H1 (cell line): ENCODE measurements around the gene PNCK. TPM values are rescaled to one million over a fixed set of nuclear protein-coding genes. Genes with fewer than 3 reads are reported as not detected.

Experiments
- GTF2F1 ChIP-seq: IDR thresholded peaks from 2 replicates; pipeline ENCODE4 v1.6.1; 2012; ENCODE audit warnings: low read depth, low read length, improper control_type of control experiment, borderline replicate concordance
- KDM5A ChIP-seq: fragments of 200-600 bp; IDR thresholded peaks from 2 replicates; pipeline ENCODE4 v1.7.1; 2012; ENCODE audit warnings: mild to moderate bottlenecking, low read length, inconsistent platforms, mixed read lengths
- PHF8 ChIP-seq: fragments of 200-600 bp; sonication (generic); conservative IDR thresholded peaks from 2 replicates; pipeline ENCODE4 v1.7.1; 2012; ENCODE audit warnings: low read depth, mild to moderate bottlenecking, inconsistent platforms, low read length, moderate library complexity
- SIN3A ChIP-seq, 2 experiments: IDR thresholded peaks in 1 of 2; conservative IDR thresholded peaks in 1 of 2; 2 replicates each; pipeline ENCODE4 v1.6.1; 2011 to 2012; ENCODE audit warnings: low read length in 2 of 2, improper control_type of control experiment in 1 of 2, low read depth in 1 of 2, mild to moderate bottlenecking in 1 of 2
- SIRT6 ChIP-seq: IDR thresholded peaks from one replicate; pipeline ENCODE4 v1.7.1; 2012; ENCODE audit warnings: low read length, inconsistent platforms
- SRF ChIP-seq: IDR thresholded peaks from 2 replicates; pipeline ENCODE4 v1.6.1; 2011; ENCODE audit warnings: mild to moderate bottlenecking, low read depth, low read length, moderate library complexity
- polyA plus RNA-seq, 7 experiments: library from polyadenylated mRNA; depleted of rRNA in 3 of 7; stranded (reverse) in 5 of 7; unstranded in 2 of 7; fragments of >200 nt in 5 of 7; fragments of 200-250 nt in 2 of 7; gene quantifications; 1 replicate in 5 of 7; 2 replicates in 1 of 7; 4 replicates in 1 of 7; pipeline versions ENCODE4 v1.2.1 to v1.2.3, GENCODE V29; 2011 to 2013; ENCODE audit warnings: missing spikeins in 2 of 7, mixed read lengths in 2 of 7
- total RNA-seq: library from RNA; stranded (reverse); fragmentation: NEBNext Ultra II Directional; extraction: Animal tissue kit (Norgen Biotek cat#: 25700); gene quantifications from 2 replicates; pipeline ENCODE4 v1.2.1, GENCODE V29; 2021
- TF ChIP-seq, protein P1 (sequence below), 3 experiments: IDR thresholded peaks; 1 replicate in 2 of 3; 2 replicates in 1 of 3; pipeline versions ENCODE4 v1.5.1 to v1.6.1; 2011; ENCODE audit warnings: low read length in 3 of 3, mild to moderate bottlenecking in 3 of 3, inconsistent platforms in 2 of 3, low read depth in 1 of 3, moderate library complexity in 1 of 3; ENCODE audit not compliant: insufficient read depth in 1 of 3; ENCODE audit errors: control extremely low read depth in 1 of 3

Gene PNCK
- total and polyA plus RNA-seq, 2 of the 8 experiments (the other 6 are each of a cell fraction or from before 2014, with no cell fraction given), result 6.2 to 6.3 TPM

DNA sequence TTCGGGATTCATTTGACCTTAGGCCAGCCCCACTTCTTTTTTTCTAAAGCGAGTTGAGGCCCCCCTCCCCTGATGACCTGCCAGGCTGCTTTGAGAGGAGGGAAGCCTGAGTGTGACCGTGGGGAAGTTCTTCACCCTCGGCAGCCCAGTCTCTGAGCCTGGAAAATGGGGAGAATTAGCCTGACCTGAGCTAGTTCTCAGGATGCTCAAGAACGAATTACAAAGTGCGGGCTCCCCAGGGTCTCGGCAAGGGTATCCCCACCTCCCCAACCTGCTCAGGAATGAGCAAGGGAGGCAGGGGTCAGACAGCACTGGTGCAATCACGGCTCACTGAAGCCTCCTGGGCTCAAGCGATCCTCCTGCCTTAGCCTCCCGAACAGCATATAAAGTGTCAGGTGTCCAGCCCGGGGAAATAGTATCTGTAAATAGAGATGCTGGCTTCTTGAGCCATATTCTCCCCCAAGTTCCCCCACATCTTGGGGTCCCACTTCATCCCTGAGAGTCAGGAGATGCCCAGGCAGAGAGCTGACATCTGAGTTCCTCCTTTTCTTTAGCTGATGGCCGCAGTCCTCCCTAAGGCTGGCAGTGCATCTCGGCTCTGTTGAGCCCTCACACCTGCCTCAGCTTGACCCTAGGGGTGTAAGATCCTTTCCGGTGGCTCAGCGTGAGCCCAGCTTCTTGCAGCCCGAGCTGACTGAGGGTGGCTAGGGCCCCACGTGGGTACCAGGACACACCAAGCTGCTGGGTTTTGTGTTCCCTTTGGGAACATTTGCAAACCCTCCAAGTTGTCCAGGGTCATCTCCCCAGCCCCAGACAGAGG is 25.0 kb downstream of the PNCK start (continued):
- no peak for TF ChIP-seq SIN3A (conservative IDR thresholded peaks at IDR 0.05 in 1 of 2, IDR thresholded peaks at IDR 0.05 in 1 of 2; ENCODE audit: low read depth in 1 of 2, low read length in 2 of 2)
- no peak for TF ChIP-seq KDM5A
- TF ChIP-seq SIRT6, result no peak
- TF ChIP-seq SRF, result no peak
- TF ChIP-seq GTF2F1, result no peak
- TF ChIP-seq PHF8, result no peak
- TF ChIP-seq, protein P1, sequence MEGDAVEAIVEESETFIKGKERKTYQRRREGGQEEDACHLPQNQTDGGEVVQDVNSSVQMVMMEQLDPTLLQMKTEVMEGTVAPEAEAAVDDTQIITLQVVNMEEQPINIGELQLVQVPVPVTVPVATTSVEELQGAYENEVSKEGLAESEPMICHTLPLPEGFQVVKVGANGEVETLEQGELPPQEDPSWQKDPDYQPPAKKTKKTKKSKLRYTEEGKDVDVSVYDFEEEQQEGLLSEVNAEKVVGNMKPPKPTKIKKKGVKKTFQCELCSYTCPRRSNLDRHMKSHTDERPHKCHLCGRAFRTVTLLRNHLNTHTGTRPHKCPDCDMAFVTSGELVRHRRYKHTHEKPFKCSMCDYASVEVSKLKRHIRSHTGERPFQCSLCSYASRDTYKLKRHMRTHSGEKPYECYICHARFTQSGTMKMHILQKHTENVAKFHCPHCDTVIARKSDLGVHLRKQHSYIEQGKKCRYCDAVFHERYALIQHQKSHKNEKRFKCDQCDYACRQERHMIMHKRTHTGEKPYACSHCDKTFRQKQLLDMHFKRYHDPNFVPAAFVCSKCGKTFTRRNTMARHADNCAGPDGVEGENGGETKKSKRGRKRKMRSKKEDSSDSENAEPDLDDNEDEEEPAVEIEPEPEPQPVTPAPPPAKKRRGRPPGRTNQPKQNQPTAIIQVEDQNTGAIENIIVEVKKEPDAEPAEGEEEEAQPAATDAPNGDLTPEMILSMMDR (IDR thresholded peaks at IDR 0.05; ENCODE audit: control extremely low read depth in 1 of 3, insufficient read depth in 1 of 3, low read depth in 1 of 3, low read length in 3 of 3), result no peak
